HL-60 (cell line): ENCODE measurements around the gene SPINK8.
"Not testable (repeated sequence)": the region's sequence is repeated elsewhere in the genome, so short reads cannot be mapped to it uniquely, and the experiment has no call there.

Source experiments
- DNase-seq, 2 experiments: peaks; one replicate each; pipeline ENCODE4 v3.0.0-alpha.2; 2010 to 2020; ENCODE audit warnings: low read depth in 1 of 2, low spot score in 1 of 2
- H3K27ac ChIP-seq: fragments of 250-450 bp; sonication (Bioruptor Pico); replicated peaks from 2 replicates; pipeline ENCODE4 v1.5.1; 2020; ENCODE audit warnings: mild to moderate bottlenecking, moderate library complexity
- H3K27me3 ChIP-seq: fragments of 250-450 bp; sonication (Bioruptor Pico); 2 replicates; pipeline ENCODE4 v1.5.1; 2021; ENCODE audit warnings: mild to moderate bottlenecking, moderate library complexity; ENCODE audit not compliant: insufficient read depth, poor library complexity, severe bottlenecking
- H3K4me3 ChIP-seq: replicated peaks from 2 replicates; pipeline ENCODE4 v1.5.1; 2011; ENCODE audit warnings: mild to moderate bottlenecking, control low read depth, low read length; ENCODE audit not compliant: insufficient read depth
- GABPA ChIP-seq: IDR thresholded peaks from 2 replicates; pipeline ENCODE4 v1.6.1; 2012; ENCODE audit warnings: low read depth
- POLR2AphosphoS5 ChIP-seq: IDR thresholded peaks from 2 replicates; pipeline ENCODE4 v1.6.1; 2012; ENCODE audit warnings: low read depth
- REST ChIP-seq: IDR thresholded peaks from 2 replicates; pipeline ENCODE4 v1.6.1; 2012; ENCODE audit warnings: low read depth; ENCODE audit not compliant: insufficient replicate concordance
- SPI1 ChIP-seq: IDR thresholded peaks from 2 replicates; pipeline ENCODE4 v1.6.1; 2012; ENCODE audit warnings: low read depth, mild to moderate bottlenecking, borderline replicate concordance
- TF ChIP-seq, protein P1 (sequence below): IDR thresholded peaks from one replicate; pipeline ENCODE4 v1.5.1; 2011; ENCODE audit warnings: low read length, control low read depth, inconsistent platforms; ENCODE audit not compliant: insufficient read depth

SPINK8 gene

GRCh38 chr3:48334605-48335004 is 1.1 kb upstream of the SPINK8 start:
- H3K27ac ChIP-seq, result peak overlapping the region; percentile 86
- DNase-seq, result no peak
- H3K4me3 ChIP-seq, result no peak overlapping the region
- TF ChIP-seq SPI1 (no peak), REST (no peak), POLR2AphosphoS5 (no peak), GABPA (no peak)
- TF ChIP-seq, protein P1, sequence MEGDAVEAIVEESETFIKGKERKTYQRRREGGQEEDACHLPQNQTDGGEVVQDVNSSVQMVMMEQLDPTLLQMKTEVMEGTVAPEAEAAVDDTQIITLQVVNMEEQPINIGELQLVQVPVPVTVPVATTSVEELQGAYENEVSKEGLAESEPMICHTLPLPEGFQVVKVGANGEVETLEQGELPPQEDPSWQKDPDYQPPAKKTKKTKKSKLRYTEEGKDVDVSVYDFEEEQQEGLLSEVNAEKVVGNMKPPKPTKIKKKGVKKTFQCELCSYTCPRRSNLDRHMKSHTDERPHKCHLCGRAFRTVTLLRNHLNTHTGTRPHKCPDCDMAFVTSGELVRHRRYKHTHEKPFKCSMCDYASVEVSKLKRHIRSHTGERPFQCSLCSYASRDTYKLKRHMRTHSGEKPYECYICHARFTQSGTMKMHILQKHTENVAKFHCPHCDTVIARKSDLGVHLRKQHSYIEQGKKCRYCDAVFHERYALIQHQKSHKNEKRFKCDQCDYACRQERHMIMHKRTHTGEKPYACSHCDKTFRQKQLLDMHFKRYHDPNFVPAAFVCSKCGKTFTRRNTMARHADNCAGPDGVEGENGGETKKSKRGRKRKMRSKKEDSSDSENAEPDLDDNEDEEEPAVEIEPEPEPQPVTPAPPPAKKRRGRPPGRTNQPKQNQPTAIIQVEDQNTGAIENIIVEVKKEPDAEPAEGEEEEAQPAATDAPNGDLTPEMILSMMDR, result no peak
- no peaks in the 10 kb centered on the region for H3K27me3 ChIP-seq

DNA sequence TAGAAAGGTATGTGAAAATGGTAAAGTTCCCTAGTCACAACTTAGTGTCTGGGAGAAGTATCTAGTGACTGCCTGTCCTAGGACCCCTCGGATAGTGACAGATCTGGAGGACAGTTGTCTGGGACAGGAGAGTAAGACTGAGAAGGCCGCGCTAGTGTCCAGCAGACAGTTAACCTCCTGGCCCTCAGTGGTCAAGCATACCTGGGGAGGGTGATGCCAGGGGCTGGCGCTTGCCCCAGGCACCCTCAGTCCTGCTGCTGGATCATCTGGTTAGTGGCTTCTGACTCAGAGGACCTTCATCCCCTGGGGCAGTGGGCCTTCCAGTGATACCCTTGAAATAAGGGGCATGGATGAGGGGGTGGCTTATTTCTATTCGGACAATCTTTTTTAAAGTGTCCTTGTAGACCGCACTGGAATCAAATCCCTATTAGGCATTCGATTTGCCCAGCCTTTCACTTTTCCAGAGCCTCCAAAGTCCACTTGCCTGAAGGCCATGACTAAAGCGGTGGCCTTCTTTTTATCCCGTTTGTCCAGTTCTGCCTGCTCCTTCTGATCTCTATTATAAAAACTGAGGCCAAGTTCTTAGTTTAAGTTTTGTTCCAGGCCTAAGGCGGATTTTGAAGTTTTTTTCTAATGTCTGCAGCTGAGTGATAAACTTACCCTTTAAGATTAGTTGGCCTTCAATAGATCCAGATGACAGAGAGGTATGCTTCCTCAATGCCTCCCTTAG is 1.6 kb downstream of the SPINK8 start:
- not testable (repeated sequence) for H3K27me3 ChIP-seq, DNase-seq
- peak overlapping the region; percentile 26; the same call in 1 of the 2 replicates for H3K27ac ChIP-seq

GRCh38 chr3:48320996-48321395 is 12.5 kb downstream of the SPINK8 start:
- Histone ChIP-seq H3K27ac (peak overlapping the region; percentile 41), H3K27me3 (no peaks in the 10 kb centered on the region), H3K4me3 (no peak overlapping the region)
- TF ChIP-seq, protein P1, result no peak
- peak; percentile 17; the same call in 1 of the 2 replicates for TF ChIP-seq SPI1
- no peak for TF ChIP-seq GABPA
- TF ChIP-seq POLR2AphosphoS5, result no peak
- peak in 1 of 2 experiments; percentile 46 for DNase-seq

More for the DNA sequence above, 1.6 kb downstream of the SPINK8 start:
- not testable (repeated sequence) for H3K4me3 ChIP-seq

DNA sequence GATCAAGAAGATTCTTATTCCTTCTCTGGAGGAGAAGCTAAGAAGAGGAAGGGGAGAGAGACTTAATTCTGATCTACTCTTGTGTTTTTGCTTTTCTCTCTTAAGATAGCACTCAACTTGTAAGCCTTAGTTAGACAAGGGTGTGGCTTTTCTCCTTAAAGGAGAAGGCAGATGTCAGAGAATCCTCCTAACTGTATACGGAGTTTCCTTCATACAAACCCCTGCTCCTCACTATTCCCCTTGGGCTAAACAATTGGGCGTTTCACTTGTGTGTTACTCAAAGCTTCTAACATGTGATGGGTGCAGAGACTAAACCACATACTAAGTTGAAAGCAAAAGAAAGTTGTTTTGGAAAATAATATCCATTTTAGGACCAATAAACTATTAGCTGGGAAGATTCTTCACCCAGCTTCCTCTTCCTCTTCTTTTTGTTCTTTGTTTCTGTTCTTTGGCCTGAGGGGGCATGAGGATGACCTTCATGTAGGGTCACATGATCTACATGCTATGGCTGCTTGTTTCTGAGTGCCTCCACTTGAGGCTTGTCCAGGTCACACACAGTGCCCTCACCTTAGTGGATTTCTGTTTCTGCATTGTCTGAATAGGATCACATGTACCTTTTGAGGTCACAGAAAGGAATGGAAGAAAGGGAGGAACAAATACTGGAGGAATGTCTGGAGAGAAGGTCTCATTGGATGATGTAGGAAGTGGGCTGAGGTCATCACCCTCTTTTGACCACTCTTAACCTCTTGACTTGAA is 14.6 kb downstream of the SPINK8 start:
- Histone ChIP-seq H3K27ac (peak overlapping the region; percentile 27), H3K4me3 (no peak overlapping the region), H3K27me3 (no peaks in the 10 kb centered on the region)
- TF ChIP-seq SPI1 (peak; percentile 30; the same call in 1 of the 2 replicates), GABPA (no peak)
- DNase-seq, result no peak

GRCh38 chr3:48314542-48314941 is 18.9 kb downstream of the SPINK8 start:
- Histone ChIP-seq H3K27ac (no peak overlapping the region), H3K27me3 (no peaks in the 10 kb centered on the region), H3K4me3 (no peak overlapping the region)
- DNase-seq, result no peak
- TF ChIP-seq, protein P1, result no peak
- TF ChIP-seq REST, result no peak
- TF ChIP-seq POLR2AphosphoS5, result no peak
- no peak for TF ChIP-seq SPI1
- TF ChIP-seq GABPA, result no peak
